ENCODE data around the gene EIF4H. TPM values are rescaled to one million over a fixed set of nuclear protein-coding genes. Genes with fewer than 3 reads are reported as not detected.
A peak's percentile ranks its signal among the peaks of the same experiment; 100 is the strongest.

The EIF4H gene
- total RNA-seq, result 235 TPM

DNA sequence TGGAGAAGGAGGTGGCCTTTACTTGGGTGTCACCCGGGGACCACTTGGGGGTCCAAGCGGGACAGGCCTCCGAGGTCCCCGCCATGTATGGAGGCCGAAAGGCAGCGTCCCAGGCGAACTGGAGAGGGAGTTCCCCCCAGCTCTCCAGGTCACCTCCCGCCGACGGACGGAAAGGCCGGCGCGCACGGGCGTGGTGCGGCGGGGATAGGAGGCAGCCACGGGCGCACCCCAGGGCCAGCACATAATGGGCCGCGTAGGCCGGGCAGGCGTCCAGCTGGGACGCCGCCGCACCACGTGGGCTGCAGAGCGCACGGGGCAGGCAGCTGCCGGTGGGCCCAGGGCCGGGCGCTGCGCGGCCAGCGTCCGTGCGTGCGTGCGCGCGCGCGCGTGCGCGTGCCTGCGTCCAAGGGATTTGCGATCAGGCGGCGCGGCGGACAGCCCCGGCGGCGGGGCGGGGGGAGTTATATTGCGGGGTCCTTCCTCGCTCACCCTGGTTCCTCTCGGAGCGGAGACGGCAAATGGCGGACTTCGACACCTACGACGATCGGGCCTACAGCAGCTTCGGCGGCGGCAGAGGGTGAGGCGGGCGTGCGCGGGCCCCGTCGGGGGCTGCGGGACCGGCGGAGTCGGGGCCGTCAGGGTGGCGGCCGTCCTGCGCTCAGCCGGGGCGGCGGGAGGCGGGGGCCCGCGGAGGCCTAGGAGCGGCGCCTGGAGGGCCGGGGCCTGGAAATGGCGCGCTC is at the start of gene EIF4H:
TSS of gene EIF4H (plus strand) at position 491 of the 740 bp plus-strand sequence. CDS start at position 519, 28 bp downstream.
- ATAC-seq, result peak; percentile 95

DNA sequence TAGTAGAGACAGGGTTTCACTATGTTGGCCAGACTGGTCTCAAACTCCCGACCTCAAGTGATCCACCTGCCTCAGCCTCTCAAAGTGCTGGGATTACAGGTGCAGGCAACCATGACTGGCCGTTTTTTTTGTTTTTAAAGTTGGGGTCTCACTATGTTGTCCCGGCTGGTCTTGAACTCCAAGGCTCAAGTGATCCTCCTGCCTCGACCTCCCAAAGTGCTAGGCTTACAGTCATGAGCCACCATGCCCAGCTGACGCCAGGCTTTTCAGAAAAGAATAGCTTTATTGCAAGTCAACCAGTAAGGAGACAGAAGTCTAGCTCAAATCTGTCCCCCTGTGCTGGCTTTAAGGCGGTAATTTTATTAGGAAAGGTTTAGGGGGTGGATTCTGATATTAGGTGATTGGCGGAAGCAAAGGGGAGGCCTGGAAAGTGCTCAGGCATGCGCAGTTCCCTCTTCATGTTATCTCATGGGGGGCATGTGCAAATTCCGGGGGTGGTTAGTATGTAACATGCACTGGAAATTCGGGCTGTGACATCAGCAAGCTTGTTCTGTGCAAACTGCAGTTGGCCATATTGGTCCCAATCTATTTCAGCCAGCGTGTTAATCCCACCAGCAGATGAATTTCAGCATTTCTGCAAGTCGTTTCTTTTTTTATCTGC is 47.8 kb upstream of the EIF4H start:
- ATAC-seq, result no peak

DNA sequence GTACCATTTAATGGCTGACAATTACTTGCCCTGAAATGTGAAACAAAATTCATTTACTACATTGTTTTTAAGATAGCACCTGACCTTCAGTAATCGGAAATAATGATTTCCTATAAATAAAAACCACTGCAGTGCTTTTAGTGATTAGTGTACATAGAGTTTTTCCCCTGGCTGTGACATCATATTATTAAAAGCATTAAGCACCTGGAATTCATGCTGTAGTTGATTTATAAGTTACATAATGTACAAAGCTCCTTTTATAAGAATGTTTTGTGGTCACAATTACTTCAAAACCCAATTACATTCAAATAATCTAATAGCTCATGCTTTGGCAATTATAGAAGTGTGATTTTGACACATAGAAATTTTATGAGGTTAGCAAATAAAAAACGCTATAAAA is 44.3 kb upstream of the EIF4H start:
- no peak for ATAC-seq

DNA sequence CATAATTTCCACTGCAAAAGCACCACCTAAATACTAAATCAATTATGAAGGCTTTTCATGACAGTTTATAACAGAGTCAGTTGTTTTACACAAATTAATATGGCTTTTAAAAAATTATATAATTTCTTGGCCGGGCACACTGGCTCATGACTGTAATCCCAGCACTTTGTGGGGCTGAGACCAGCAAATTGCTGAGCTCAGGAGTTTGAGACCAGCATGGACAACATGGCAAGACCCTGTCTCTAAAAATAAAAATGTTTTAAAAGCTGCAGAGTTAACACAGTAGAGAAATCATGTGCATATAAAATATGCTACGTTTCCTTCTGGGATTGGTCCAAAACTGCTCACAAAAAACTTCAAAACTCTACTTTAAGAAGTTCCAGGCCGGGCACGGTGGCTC is 43.6 kb upstream of the EIF4H start:
- no peak for ATAC-seq

DNA sequence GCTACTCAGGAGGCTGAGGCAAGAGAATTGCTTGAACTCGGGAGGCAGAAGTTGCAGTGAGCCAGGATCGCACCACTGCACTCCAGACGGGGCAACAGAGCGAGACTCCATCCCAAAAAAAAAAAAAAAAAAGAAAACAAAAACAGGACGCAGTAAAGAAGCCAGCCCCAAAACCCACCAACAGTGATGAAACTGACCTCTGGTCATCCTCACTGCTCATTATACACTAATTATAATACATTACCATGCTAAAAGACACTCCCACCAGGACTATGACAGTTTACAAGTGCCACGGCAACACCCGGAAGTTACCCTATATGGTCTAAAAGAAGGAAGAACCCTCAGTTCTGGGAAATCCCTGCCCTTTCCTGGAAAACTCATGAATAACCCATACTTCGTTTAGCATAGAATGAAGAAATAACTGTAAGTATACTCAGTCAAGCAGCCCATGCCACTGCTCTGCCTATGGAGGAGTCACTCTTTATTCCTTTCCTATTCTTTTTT is 40.0 kb upstream of the EIF4H start:
- ATAC-seq, result peak; percentile 84

DNA sequence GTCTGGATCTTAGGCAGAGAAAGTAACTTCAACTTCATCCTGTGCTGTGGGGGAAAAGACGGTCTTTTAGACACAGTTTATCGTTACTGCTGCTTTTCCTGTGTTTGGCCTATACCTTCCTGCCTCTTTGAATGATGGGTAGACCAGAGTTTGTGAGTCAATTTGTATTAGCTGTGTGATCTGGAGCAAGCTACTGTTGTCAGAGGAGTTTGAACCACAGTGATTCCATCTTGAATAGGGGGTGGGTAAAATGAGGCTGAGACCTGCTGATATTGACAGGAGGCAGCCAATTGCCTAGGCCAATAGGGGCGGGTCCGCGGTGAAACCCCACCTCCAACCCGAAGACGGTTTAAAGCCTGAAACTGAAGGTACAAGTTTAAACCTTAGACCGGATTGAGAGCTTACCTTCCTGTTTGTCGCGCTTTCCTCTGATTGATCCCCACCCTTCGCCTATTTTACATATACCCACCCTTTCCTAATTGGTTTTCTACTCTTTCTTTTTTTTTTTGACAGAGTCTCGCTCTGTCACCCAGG is 35.8 kb upstream of the EIF4H start:
- ATAC-seq, result no peak

DNA sequence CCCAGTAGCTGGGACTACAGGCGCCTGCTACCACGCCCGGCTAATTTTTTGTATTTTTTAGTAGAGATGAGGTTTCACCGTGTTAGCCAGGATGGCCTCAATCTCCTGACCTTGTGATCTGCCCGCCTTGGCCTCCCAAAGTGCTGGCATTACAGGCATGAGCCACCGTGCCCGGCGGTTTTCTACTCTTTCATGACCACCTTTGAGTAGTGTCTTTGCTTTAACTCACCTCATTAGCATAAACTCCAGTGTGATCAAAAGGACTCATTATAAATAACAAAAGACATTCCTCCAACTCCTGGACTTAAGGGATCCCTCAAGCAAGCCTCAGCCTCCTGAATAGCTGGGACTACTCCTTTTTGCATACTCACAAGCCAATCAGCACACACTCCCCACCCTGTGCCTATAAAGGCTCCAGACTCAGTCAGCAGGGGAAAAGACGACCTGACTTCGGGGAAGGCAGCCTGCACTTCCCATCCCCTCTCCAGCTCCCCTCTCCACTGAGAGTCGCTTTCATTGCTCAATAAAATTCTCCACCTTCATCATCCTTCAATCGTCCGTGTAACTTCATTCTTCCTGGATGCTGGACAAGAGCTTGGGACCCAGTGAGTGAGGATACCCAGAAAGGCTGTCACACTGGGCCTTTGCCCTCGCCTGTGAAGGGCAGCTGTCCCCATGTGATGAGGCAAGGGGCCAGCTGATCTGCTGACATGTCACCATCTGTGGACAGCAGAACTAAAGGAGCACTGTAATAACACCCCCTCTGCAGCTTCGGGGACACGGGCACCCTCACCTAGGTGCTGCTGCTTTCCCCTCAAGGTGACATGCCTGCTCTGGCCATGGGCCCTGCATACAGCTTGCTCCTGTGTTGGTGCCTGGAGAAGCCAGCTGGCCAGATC is 35.0 kb upstream of the EIF4H start:
- ATAC-seq, result peak; percentile 10

DNA sequence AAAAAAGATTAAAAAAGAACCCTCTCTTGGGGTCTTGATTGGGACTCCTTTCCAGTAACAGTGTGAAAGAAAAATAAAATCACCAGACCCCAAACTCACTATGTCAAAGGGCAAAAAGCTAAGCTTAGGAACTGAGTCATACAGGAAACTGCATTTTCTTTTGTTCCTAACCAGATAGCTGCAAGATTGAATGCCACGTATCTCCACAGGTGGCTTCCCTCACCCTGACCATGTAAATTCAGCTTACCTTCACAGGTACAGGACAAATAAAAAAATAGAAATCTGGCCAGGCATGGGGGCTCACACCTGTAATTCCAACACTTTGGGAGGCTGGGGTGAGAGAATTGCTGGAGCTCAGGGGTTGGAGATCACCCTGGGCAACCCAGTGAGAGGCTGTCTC is 32.5 kb upstream of the EIF4H start:
- peak; percentile 50 for ATAC-seq

DNA sequence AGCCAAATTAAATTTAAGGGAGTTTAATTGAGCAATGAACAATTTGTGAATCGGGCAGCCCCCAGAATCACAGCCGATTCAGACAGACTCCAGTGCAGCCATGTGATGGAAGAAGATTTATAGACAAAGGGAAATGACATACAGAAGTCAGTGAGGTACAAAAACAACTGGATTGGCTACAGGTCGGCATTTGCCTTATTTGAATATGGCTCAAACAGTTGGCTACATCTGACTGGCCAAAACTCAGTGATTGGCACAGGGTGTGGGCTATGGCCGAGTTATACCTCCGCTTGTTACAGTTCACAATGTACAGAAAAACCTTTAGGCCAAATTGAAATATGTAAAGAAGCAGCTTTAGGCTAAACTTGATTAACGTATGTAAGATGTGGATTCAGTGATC is 30.8 kb upstream of the EIF4H start:
- ATAC-seq, result no peak

DNA sequence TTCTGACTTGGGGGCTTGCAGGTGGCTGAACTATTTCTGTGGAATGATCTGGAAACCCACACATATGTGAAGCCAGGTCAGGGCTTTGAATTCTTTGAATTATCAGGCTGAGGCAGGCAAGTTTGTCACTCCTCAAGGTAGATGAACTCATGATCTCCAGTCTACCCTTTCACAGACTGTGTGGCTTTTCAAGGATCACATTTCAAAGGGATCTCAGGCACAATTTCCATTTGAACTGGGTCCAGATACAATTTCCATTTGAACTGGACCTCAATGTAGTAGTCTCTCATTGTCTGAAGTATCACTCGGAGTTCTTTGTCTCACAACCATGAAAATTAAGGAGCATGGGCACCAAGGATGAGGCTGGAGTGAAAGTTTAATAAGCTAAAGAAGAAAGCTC is 25.7 kb upstream of the EIF4H start:
- ATAC-seq, result no peak

DNA sequence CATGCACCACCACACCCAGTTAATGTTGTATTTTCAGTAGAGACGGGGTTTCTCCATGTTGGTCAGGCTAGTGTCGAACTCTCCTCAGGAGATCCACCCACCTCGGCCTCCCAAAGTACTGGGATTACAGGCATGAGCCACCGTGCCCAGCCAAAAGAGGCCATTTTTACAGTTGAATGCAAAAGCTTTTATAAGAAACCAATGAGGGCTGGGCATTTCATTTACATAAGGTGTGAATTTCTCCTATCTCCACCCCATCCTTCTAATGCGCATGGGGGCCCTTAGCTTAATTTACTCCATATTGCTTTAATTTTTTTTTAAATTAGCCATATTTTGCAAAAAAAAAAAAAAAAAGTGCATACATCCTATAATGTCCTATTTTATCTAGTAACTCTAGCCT is 25.1 kb upstream of the EIF4H start:
- no peak for ATAC-seq

DNA sequence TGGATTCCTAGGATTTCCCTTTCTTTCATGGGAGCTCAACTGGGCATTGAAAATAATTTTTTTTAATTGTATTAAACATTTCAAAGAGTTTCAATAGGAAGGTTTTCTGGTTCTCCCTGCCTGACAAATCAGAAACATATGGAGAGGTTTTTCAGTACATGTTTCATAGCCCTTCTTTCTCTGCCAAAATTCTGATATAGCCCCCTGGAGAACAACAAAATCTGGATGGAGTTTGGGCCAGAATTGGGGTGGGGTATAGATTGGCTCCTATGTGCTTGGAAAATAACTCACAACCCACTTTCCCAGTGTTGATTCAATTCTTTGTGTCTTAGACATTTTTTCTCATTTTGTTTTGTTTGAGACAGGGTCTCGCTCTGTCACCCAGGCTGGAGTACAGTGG is 24.6 kb upstream of the EIF4H start:
- ATAC-seq, result no peak

DNA sequence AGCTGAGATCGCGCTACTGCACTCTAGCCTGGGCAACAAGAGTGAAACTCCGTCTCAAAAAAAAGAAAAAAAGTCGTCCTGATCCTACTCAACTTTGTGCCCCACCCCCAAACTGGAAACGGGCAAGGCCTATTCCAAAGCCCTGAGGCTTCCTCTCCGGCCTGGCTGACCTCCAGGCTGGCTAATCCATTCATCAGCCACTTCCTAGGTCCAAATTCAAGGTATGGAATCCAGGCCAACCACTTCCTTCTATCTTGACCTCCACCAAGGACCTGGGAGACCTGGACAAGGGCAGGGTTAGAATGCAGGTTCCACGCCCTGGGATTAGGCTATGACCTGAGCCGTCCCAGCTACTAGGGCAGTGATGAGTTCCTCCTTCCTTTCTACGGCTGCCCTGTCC is 20.4 kb upstream of the EIF4H start:
- peak; percentile 62 for ATAC-seq

DNA sequence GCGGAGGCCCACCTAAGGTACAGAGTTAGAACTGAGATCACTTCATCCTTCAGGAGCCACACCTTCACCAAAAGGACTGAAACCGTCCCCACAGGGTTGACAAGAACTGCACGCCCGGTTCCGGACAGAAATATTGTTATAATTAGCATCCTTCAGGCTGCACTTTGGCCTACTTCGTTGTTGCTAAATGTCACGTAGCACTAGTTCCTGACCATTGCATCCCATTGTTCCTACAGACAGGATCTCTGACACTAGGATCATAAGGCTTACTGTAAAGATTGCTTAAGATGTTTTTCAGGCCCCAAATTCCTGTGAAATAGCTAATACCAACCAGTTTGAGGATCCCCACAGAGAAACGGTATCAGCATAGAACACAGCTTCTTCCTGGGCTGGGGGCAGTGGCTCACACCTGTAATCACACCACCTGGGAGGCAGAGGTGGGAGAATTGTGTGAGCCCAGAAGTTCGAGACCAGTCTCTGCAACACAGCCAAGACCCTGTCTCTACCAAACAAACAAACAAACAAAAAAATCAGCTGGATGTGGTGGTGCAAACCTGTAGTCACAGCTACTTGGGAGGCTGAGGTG is 18.3 kb upstream of the EIF4H start:
- ATAC-seq, result no peak

DNA sequence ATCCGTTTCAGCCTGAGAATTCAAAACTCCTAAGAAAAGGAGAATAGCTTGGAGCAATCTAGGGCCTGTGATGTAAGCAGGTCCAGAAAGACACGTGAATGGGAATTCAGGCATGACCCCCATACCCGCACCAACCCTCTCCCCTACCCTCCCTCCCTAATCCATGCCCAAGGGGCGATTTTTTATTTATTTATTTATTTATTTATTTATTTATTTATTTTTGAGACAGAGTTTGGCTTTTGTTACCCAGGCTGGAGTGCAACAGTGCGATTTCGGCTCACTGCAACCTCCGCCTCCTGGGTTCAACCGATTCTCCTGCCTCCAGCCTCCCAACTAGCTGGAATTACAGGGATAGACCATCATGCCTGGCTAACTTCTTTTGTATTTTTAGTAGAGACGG is 16.6 kb upstream of the EIF4H start:
- ATAC-seq, result no peak

DNA sequence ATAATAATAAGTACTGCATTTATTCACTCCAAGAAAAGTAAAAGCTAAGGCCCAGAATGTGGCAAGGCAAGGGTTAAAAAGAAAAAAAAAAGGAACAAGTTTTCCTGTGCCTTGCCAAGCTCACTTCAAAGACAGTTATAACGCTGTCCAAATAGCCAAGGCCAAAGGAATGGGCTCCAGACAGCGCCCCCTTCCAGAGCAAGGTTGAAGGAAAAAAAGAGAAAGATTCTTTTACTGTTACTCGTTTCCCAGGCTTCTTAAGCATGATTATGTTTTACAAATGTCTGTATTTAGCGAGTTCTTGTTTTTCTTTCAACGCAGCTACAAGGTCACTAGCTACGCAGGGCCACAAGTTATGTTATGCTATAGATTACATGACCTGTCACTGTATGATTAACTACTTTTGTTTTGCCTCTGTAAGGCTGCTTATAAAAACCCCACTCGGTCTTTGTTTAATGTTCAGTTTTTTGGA is 9.1 kb upstream of the EIF4H start:
- ATAC-seq, result no peak

DNA sequence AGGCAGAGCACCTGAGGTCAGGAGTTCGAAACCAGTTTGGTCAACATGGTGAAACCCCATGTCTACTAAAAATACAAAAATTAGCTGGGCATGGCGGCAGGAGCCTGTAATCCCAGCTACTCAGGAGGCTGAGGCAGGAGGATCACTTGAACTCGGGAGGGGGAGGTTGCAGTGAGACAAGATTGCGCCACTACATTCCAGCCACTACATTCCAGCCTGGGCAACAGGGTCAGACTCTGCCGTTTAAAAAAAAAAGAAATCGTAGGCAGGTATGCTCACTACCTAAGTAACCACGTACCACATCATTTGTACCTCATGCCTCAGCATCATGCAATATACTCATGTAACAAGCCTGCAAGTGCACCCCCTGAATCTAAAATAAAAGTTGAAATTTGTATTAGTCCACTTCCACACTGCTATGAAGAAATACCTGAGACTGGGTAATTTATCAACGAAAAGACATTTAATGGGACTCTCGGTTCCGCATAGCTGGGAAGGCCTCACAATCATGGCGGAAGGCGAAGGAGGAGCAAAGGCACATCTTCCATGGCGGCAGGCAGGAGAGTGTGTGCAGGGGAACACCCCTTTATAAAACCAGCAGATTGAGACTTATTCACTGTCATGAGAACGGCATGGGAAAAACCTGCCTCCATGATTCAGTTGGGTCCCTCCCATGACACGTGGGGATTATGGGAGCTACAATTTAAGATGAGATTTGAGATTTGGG is 8.1 kb upstream of the EIF4H start:
- no peak for ATAC-seq

DNA sequence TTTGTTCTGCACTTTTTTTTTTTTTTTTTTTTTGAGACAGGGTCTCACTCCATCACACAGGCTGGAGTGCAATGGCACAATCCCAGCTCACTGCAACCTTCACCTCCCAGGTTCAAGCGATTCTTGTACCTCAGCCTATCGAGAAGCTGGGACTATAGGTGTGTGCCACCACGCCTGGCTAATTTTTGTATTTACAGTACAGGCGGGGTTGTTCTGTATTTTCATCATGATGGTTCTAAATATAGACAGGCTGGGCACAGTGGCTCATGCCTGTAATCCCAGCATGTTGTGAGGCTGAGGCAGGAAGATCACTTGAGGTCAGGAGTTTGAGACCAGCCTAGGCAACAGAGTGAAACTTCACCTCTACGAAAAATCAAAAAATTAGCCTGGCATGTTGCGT is 6.8 kb upstream of the EIF4H start:
- ATAC-seq, result peak; percentile 79

DNA sequence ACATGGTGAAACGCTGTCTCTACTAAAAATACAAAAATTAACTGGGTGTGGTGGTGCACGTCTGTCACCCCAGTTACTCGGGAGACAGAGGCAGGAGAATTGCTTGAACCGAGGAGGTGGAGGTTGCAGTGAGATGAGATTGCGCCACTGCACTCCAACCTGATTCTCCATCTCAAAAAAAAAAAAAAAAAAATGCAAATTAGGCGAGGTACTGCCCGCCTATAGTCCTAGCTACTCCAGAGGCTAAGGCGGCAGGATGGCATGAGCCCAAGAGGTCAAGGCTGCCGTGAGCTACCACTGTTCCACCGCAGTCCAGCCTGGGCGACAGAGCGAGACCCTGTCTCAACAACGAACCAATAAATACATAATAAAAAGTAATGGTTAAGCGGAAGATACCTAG is 1.1 kb upstream of the EIF4H start:
- ATAC-seq, result peak; percentile 30

DNA sequence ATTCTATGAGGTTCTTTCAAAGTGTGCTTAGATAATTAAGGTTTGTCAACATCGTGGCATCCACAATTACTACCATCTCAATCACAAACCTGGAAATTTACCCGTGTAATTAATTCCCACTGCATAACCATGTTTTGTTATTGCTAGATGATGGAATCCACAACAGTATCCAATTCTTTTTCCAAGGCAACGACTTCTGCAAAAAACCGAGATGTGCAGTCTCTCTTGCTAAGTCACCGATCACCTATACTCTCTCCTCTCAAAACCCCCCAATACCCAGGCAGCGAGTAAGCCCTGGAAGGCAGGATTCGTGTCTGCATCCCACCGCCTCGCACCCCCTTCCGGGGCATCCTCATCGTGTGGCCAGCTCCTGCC is 678 bp upstream of the EIF4H start:
- no peak for ATAC-seq

DNA sequence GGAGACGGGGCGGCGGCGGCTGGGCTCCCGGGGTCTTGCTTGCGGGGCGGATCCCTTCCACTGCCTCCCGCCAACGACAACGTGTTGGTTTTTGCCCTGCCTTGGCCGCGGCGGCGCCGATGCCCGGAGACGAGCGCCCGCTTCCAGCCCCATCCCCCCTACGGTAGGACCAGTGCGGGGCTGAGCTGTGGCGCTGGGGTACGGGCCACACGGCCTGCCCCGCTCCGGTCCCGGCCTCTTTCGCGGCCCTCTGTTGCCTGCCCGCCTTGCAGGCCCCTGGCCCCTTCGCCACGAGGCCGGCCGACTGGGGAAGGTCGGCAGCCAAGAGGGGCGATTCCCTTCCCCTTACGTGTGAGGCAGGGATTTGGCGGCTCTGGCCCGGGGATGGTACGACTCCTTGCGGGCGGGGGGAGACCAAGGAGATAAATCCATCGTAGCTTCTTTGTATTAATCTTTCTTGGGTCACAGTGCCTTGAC is 488 bp downstream of the EIF4H start:
- ATAC-seq, result peak; percentile 45

DNA sequence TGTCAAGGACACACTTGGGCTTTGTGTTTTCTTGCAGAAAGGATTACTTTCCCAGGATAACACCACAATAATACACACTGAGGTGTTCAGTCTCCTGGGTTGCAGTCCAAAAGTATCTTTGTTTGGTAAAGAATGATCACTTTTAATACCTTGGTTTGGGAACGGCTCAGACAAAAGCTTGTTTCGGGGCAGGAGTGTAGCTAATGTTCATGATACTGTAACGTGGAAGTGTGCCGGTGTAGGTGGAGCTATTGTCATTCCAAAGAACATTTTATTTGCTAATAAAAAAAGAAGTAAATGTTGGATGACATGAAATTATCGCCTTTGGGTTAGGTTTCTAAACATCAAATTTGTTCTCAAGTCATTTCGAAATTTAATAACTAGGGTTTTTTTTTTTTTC is 1.2 kb downstream of the EIF4H start:
- no peak for ATAC-seq
